B cell (primary cell): ENCODE results near the gene ARNT2. TPM values are rescaled to one million over a fixed set of nuclear protein-coding genes. Genes with fewer than 3 reads are reported as not detected.

Source experiments
- ATAC-seq: fragments of 200-7000 bp; cut with Tn5 transposase; one replicate; pipeline ENCODE4 v1.10.0; 2021; ENCODE audit warnings: low read depth, mild to moderate bottlenecking, moderate number of reproducible peaks, moderate library complexity
- CTCF ChIA-PET: fragments of 350-600 bp; sonication (Branson Sonifier 250); formaldehyde crosslinking; loops from one replicate; lab custom pipeline; 2021; ENCODE audit warnings: antibody characterized with exemption, inconsistent platforms; lab: Charles Lee
- POLR2A ChIA-PET: fragments of 350-600 bp; sonication (Branson Sonifier 250); formaldehyde crosslinking; loops from one replicate; lab custom pipeline; 2021; ENCODE audit warnings: antibody characterized with exemption; lab: Charles Lee
- DNase-seq: peaks from one replicate; pipeline ENCODE4 v3.0.0; 2013
- H2AFZ ChIP-seq: 2 replicates; pipeline ENCODE4 v1.6.1; 2012; ENCODE audit warnings: mild to moderate bottlenecking, low read depth, low read length; ENCODE audit not compliant: insufficient read depth, poor library complexity, severe bottlenecking
- H3K27ac ChIP-seq, 2 donors: 1 replicate in 1 of 2; 2 replicates in 1 of 2; pipeline ENCODE4 v1.5.1; 2012 to 2013; ENCODE audit warnings: low read length in 2 of 2, mild to moderate bottlenecking in 2 of 2, moderate library complexity in 1 of 2
- H3K27me3 ChIP-seq, 4 experiments: fragments of 200-600 bp in 1 of 4; sonication (generic) in 1 of 4; replicated peaks in 1 of 4; 1 replicate in 2 of 4; 2 replicates in 2 of 4; pipeline versions ENCODE4 v1.6.1 to v1.7.0; 2013 to 2016; ENCODE audit warnings: low read length in 3 of 4, mild to moderate bottlenecking in 2 of 4, mixed read lengths in 1 of 4, moderate library complexity in 1 of 4; ENCODE audit not compliant: insufficient read depth in 4 of 4, control insufficient read depth in 3 of 4; ENCODE audit errors: control extremely low read depth in 1 of 4
- H3K36me3 ChIP-seq, 2 experiments: replicated peaks in 1 of 2; 1 replicate in 1 of 2; 2 replicates in 1 of 2; pipeline versions ENCODE4 v1.6.1 to v1.7.1; 2013; ENCODE audit warnings: low read length in 1 of 2; ENCODE audit not compliant: insufficient read depth in 2 of 2, control insufficient read depth in 1 of 2; ENCODE audit errors: control extremely low read depth in 1 of 2, extremely low read depth in 1 of 2
- H3K4me1 ChIP-seq, 2 donors: fragments of 200-600 bp in 1 of 2; sonication (generic) in 1 of 2; 1 replicate in 1 of 2; 2 replicates in 1 of 2; pipeline versions ENCODE4 v1.5.1 to v1.6.1; 2013 to 2017; ENCODE audit warnings: low read length in 2 of 2; ENCODE audit not compliant: control insufficient read depth in 2 of 2, insufficient read depth in 2 of 2
- H3K4me2 ChIP-seq: replicated peaks from 2 replicates; pipeline ENCODE3; 2012; ENCODE audit warnings: mild to moderate bottlenecking, low read depth, low read length; ENCODE audit not compliant: poor library complexity, severe bottlenecking
- H3K4me3 ChIP-seq, 5 experiments: fragments of 200-600 bp in 1 of 5; sonication (generic) in 1 of 5; 1 replicate in 3 of 5; 2 replicates in 2 of 5; pipeline versions ENCODE4 v1.5.1 to v1.7.0; 2011 to 2016; ENCODE audit warnings: low read length in 4 of 5, mild to moderate bottlenecking in 4 of 5, low read depth in 2 of 5, control low read depth in 1 of 5, moderate library complexity in 1 of 5; ENCODE audit not compliant: insufficient read depth in 1 of 5; ENCODE audit errors: control extremely low read depth in 1 of 5, extremely low read depth in 1 of 5
- H3K79me2 ChIP-seq: fragments of 200-600 bp; sonication (generic); one replicate; pipeline ENCODE4 v1.6.0; 2016; ENCODE audit warnings: low read length; ENCODE audit not compliant: control insufficient read depth, insufficient read depth
- H3K9ac ChIP-seq: fragments of 200-600 bp; sonication (generic); 2 replicates; pipeline ENCODE4 v1.6.1; 2017; ENCODE audit warnings: mild to moderate bottlenecking, low read length, moderate library complexity
- H3K9me3 ChIP-seq, 3 donors: one replicate each; pipeline versions ENCODE4 v1.6.1 to v1.7.1; 2013; ENCODE audit warnings: low read length in 2 of 3; ENCODE audit not compliant: control insufficient read depth in 2 of 3, insufficient read depth in 1 of 3; ENCODE audit errors: control extremely low read depth in 1 of 3
- H4K20me1 ChIP-seq: 2 replicates; pipeline ENCODE4 v1.6.0; 2012; ENCODE audit warnings: mild to moderate bottlenecking, low read length; ENCODE audit not compliant: insufficient read depth, control insufficient read depth, poor library complexity, severe bottlenecking
- H3K27ac Mint-ChIP-seq: one replicate; pipeline ENCODE4 v1.8.0; 2021; ENCODE audit warnings: mixed read lengths
- H3K27me3 Mint-ChIP-seq: one replicate; pipeline ENCODE4 v1.8.0; 2021; ENCODE audit warnings: mixed read lengths
- H3K4me1 Mint-ChIP-seq: one replicate; pipeline ENCODE4 v1.8.0; 2021; ENCODE audit warnings: mixed read lengths
- H3K4me3 Mint-ChIP-seq: one replicate; pipeline ENCODE4 v1.8.0; 2021; ENCODE audit warnings: mixed read lengths
- H3K9me3 Mint-ChIP-seq: one replicate; pipeline ENCODE4 v1.8.0; 2022; ENCODE audit warnings: mixed read lengths; ENCODE audit not compliant: insufficient read depth
- CTCF ChIP-seq: fragments of 200-600 bp; IDR thresholded peaks from one replicate; pipeline ENCODE4 v1.8.0; 2022; ENCODE audit warnings: antibody characterized with exemption, mild to moderate bottlenecking
- EZH2 ChIP-seq: IDR thresholded peaks from 2 replicates; pipeline ENCODE4 v1.6.1; 2012; ENCODE audit warnings: borderline replicate concordance, low read depth, mild to moderate bottlenecking, moderate library complexity, low read length; ENCODE audit not compliant: insufficient read depth, poor library complexity, severe bottlenecking
- WGBS: methylation state at CpG from one replicate; pipeline ENCODE4 v1.1.5; 2013; ENCODE audit warnings: missing lambda C conversion rate; ENCODE audit not compliant: insufficient coverage; 5-methylcytosine and 5-hydroxymethylcytosine counted together
- intact Hi-C: fragments of 100-400 bp; cut with micrococcal nuclease; formaldehyde crosslinking; loops from one replicate; pipeline ENCODE4 v1.10.0; 2022
- polyA plus RNA-seq: library from polyadenylated mRNA; depleted of rRNA; stranded (reverse); fragments of >200 nt; gene quantifications from 2 replicates; pipeline ENCODE4 v1.2.3, GENCODE V29; 2012
- total RNA-seq, 2 donors: library from RNA; stranded (reverse); fragments of 120-200 nt in 1 of 2; gene quantifications; 1 replicate in 1 of 2; 2 replicates in 1 of 2; pipeline versions ENCODE4 v1.2.3 to v1.2.4, GENCODE V29; 2013 to 2022

Gene ARNT2
- total and polyA plus RNA-seq, 2 donors (not counting 1 experiment from before 2014, with no cell fraction given): not detected

- Mint-ChIP-seq H3K9me3 (no peaks in the 10 kb centered on the region), H3K27me3 (peaks cover 20% of the 10 kb centered on the region), H3K4me3 (no peak overlapping the region), H3K27ac (no peak overlapping the region), H3K4me1 (no peaks in the 10 kb centered on the region)
- no peaks in the 10 kb centered on the region for H3K79me2 ChIP-seq
- peaks cover 0 to 8% (median 0%) of the 10 kb centered on the region in 4 experiments for H3K27me3 ChIP-seq
- ATAC-seq: no peak
- ChIA-PET POLR2A (no interaction called here), CTCF (interaction anchor here (2.2 kb wide), 1 partner anchor 10 kb away, joined by 7 read pairs; no protein-coding TSS in a partner anchor)
- H2AFZ ChIP-seq: no peak overlapping the region
- no peaks in the 10 kb centered on the region for H3K36me3 ChIP-seq
- H3K9me3 ChIP-seq: no peaks in the 10 kb centered on the region
- H3K27ac ChIP-seq: no peak overlapping the region
- DNase-seq: no peak
- 88% methylated on average over 11 of the region's 13 CpGs for WGBS
- no peaks in the 10 kb centered on the region for H4K20me1 ChIP-seq
- H3K4me3 ChIP-seq: no peak overlapping the region
- no peak overlapping the region for H3K4me2 ChIP-seq
- TF ChIP-seq EZH2 (no peak), CTCF (no peak)
- H3K4me1 ChIP-seq: no peaks in the 10 kb centered on the region
- no peak overlapping the region for H3K9ac ChIP-seq
- intact Hi-C loops: no loop called here
These were observed 41.3 kb downstream of the ARNT2 start for GRCh38 chr15:80445300-80446041.

GRCh38 chr15:80447077-80447476, 42.9 kb downstream of the ARNT2 start:
- Histone ChIP-seq H3K27ac (no peak overlapping the region), H2AFZ (no peak overlapping the region), H3K9me3 (no peaks in the 10 kb centered on the region), H3K9ac (no peak overlapping the region), H3K4me2 (no peak overlapping the region), H3K79me2 (no peaks in the 10 kb centered on the region), H3K27me3 (peaks cover 0 to 6% (median 0%) of the 10 kb centered on the region in 4 experiments), H4K20me1 (no peaks in the 10 kb centered on the region), H3K4me1 (no peaks in the 10 kb centered on the region), H3K36me3 (no peaks in the 10 kb centered on the region), H3K4me3 (no peak overlapping the region)
- ChIA-PET CTCF (interaction anchor here (1.1 to 2.2 kb wide), 2 partner anchors 8 to 819 kb away, joined by 4 to 7 read pairs; no protein-coding TSS in a partner anchor), POLR2A (no interaction called here)
- DNase-seq (no peak), ATAC-seq (no peak)
- Mint-ChIP-seq H3K4me3 (no peak overlapping the region), H3K27ac (no peak overlapping the region), H3K9me3 (no peaks in the 10 kb centered on the region), H3K27me3 (peaks cover 10% of the 10 kb centered on the region), H3K4me1 (no peaks in the 10 kb centered on the region)
- intact Hi-C loops: no loop called here
- TF ChIP-seq EZH2 (no peak), CTCF (no peak)
